22Rv1 (cell line): Measurements from ENCODE around the gene MTAP.

ENCODE experiments used
- CTCF ChIP-seq: fragments of 450-650 bp; IDR thresholded peaks from 2 replicates; pipeline ENCODE4 v1.5.1; 2017; ENCODE audit warnings: mild to moderate bottlenecking
- ZFX ChIP-seq: fragments of 450-650 bp; IDR thresholded peaks from 2 replicates; pipeline ENCODE4 v1.6.1; 2017; ENCODE audit warnings: antibody characterized with exemption, borderline replicate concordance

GRCh38 chr9:21982861-21983560 is 180.6 kb downstream of the MTAP start:
- TF ChIP-seq CTCF (no peak), ZFX (no peak)
